Adipose tissue (tissue), 3 donors: ENCODE measurements around the gene GALNTL6. TPM values are rescaled to one million over a fixed set of nuclear protein-coding genes. Genes with fewer than 3 reads are reported as not detected.

Source experiments
- H3K27ac ChIP-seq: one replicate; pipeline ENCODE4 v1.5.1; 2013; ENCODE audit warnings: low read depth, low read length
- WGBS, 3 donors: extraction: QIAGEN DNeasy Blood & Tissue Kit; methylation state at CpG; one replicate each; pipeline ENCODE4 v1.1.7; 2013; 5-methylcytosine and 5-hydroxymethylcytosine counted together
- polyA plus RNA-seq, 3 donors: library from polyadenylated mRNA; stranded (reverse); fragments of 200-250 nt; gene quantifications; one replicate each; pipeline ENCODE4 v1.2.3, GENCODE V29; 2013
- donor health status: healthy with polysubstance abuse.
- donor health status: Bipolar disorder and iron deficiency.
- donor health status: healthy.

The GALNTL6 gene
- polyA plus RNA-seq, 3 donors: 0.01 to 0.56 (median 0.10) TPM

GRCh38 chr4:172836661-172837060 is 1023.5 kb downstream of the GALNTL6 start:
- WGBS, 3 donors: 80 to 83% (median 81%) methylated on average over 3 of the region's 3 CpGs
- H3K27ac ChIP-seq: no peak overlapping the region

- H3K27ac ChIP-seq: no peak overlapping the region
- WGBS, 3 donors: 69 to 74% (median 72%) methylated on average over 6 of the region's 6 CpGs
Observed at GRCh38 chr4:172838111-172838510, 1024.9 kb downstream of the GALNTL6 start.

- WGBS, 3 donors: 78 to 87% (median 85%) methylated on average over 3 of the region's 3 CpGs
Observed at GRCh38 chr4:172838943-172839342, 1025.7 kb downstream of the GALNTL6 start.

GRCh38 chr4:172842779-172843178 is 1029.6 kb downstream of the GALNTL6 start:
- 82 to 85% (median 84%) methylated on average over 4 of the region's 4 CpGs for WGBS, 3 donors
- no peak overlapping the region for H3K27ac ChIP-seq

More at GRCh38 chr4:172838943-172839342, 1025.7 kb downstream of the GALNTL6 start:
- no peak overlapping the region for H3K27ac ChIP-seq

- no peak overlapping the region for H3K27ac ChIP-seq
- WGBS, 3 donors: 59 to 73% (median 62%) methylated on average over 4 of the region's 4 CpGs
Observed at GRCh38 chr4:172843192-172843591, 1030.0 kb downstream of the GALNTL6 start.

- WGBS, 3 donors: 87 to 91% (median 90%) methylated on average over 4 of the region's 4 CpGs
- no peak overlapping the region for H3K27ac ChIP-seq
Observed at GRCh38 chr4:172844556-172844955, 1031.4 kb downstream of the GALNTL6 start.

- 63 to 85% (median 79%) methylated on average over 3 of the region's 3 CpGs for WGBS, 3 donors
- no peak overlapping the region for H3K27ac ChIP-seq
Observed at GRCh38 chr4:172845281-172845680, 1032.1 kb downstream of the GALNTL6 start.

GRCh38 chr4:172850838-172851237 is 1037.6 kb downstream of the GALNTL6 start:
- no peak overlapping the region for H3K27ac ChIP-seq
- WGBS, 3 donors: 33 to 62% (median 38%) methylated on average over 1 of the region's 1 CpG

GRCh38 chr4:172851534-172851933 is 1038.3 kb downstream of the GALNTL6 start:
- 0 to 16% (median 0%) methylated on average over 1 of the region's 1 CpG for WGBS, 3 donors
- H3K27ac ChIP-seq: no peak overlapping the region

GRCh38 chr4:172857026-172857425 is 1043.8 kb downstream of the GALNTL6 start:
- 86 to 92% (median 89%) methylated on average over 5 of the region's 5 CpGs for WGBS, 3 donors
- no peak overlapping the region for H3K27ac ChIP-seq

GRCh38 chr4:172858731-172859230 is 1045.6 kb downstream of the GALNTL6 start:
- WGBS, 3 donors: 69 to 76% (median 75%) methylated on average over 3 of the region's 3 CpGs
- no peak overlapping the region for H3K27ac ChIP-seq

GRCh38 chr4:172865103-172865502 is 1051.9 kb downstream of the GALNTL6 start:
- whole genome bisulfite sequencing, 3 donors: 67 to 79% (median 69%) methylated on average over 2 of the region's 2 CpGs
- no peak overlapping the region for H3K27ac ChIP-seq

- no peak overlapping the region for H3K27ac ChIP-seq
- WGBS, 3 donors: 69 to 75% (median 73%) methylated on average over 4 of the region's 4 CpGs
Observed at GRCh38 chr4:172865531-172866127, 1052.4 kb downstream of the GALNTL6 start.

- WGBS, 3 donors: 76 to 87% (median 87%) methylated on average over 4 of the region's 4 CpGs
- H3K27ac ChIP-seq: no peak overlapping the region
Observed at GRCh38 chr4:172866421-172866820, 1053.2 kb downstream of the GALNTL6 start.

- WGBS, 3 donors: 63 to 67% (median 65%) methylated on average over 2 of the region's 2 CpGs
- no peak overlapping the region for H3K27ac ChIP-seq
Observed at GRCh38 chr4:172867835-172868234, 1054.6 kb downstream of the GALNTL6 start.

GRCh38 chr4:172868271-172868670 is 1055.1 kb downstream of the GALNTL6 start:
- no peak overlapping the region for H3K27ac ChIP-seq
- WGBS, 3 donors: 67 to 77% (median 73%) methylated on average over 1 of the region's 1 CpG

GRCh38 chr4:172869621-172870268 is 1056.5 kb downstream of the GALNTL6 start:
- H3K27ac ChIP-seq: no peak overlapping the region
- WGBS, 3 donors: 89 to 95% (median 89%) methylated on average over 1 of the region's 1 CpG

- H3K27ac ChIP-seq: no peak overlapping the region
Observed at GRCh38 chr4:172871381-172871780, 1058.2 kb downstream of the GALNTL6 start.

GRCh38 chr4:172874944-172875343 is 1061.7 kb downstream of the GALNTL6 start:
- 81 to 89% (median 81%) methylated on average over 3 of the region's 3 CpGs for WGBS, 3 donors

GRCh38 chr4:172876394-172876793 is 1063.2 kb downstream of the GALNTL6 start:
- no peak overlapping the region for H3K27ac ChIP-seq
- 30 to 76% (median 40%) methylated on average over 2 of the region's 2 CpGs for WGBS, 3 donors

More at GRCh38 chr4:172874944-172875343, 1061.7 kb downstream of the GALNTL6 start:
- H3K27ac ChIP-seq: no peak overlapping the region
